OCI-LY3 (cell line): Measurements from ENCODE around the gene ERBB4.

Experiments
- EZH2phosphoT487 ChIP-seq: fragments of 200-600 bp; shearing (Covaris generic); IDR thresholded peaks from 2 replicates; pipeline ENCODE4 v1.6.1; 2018; ENCODE audit warnings: antibody characterized with exemption, mixed run types, low read depth
- TF ChIP-seq, protein P1 (sequence below): fragments of 200-600, 300-600 bp; sonication (generic); IDR thresholded peaks from 2 replicates; pipeline ENCODE4 v1.5.1; 2014; ENCODE audit warnings: antibody characterized with exemption, low read length, low read depth

DNA sequence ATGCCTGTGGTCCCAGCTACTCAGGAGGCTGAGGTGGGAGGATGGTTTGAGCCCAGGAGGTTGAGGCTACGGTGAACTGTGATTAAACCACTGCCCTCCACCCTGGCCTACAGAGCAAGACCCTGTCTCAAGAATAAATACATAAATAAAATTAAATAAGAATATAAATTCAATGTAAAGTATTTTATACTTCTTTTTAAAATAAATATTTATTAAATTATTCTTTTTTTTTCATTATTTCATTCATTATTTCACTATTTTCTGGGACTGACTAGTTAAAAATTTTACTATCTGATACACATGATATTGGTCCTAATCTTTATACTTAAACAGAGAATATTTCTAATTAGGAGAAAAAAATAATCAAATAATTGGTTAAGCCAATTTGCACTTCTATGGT lies 917.6 kb downstream of the ERBB4 start:
- TF ChIP-seq, protein P1, sequence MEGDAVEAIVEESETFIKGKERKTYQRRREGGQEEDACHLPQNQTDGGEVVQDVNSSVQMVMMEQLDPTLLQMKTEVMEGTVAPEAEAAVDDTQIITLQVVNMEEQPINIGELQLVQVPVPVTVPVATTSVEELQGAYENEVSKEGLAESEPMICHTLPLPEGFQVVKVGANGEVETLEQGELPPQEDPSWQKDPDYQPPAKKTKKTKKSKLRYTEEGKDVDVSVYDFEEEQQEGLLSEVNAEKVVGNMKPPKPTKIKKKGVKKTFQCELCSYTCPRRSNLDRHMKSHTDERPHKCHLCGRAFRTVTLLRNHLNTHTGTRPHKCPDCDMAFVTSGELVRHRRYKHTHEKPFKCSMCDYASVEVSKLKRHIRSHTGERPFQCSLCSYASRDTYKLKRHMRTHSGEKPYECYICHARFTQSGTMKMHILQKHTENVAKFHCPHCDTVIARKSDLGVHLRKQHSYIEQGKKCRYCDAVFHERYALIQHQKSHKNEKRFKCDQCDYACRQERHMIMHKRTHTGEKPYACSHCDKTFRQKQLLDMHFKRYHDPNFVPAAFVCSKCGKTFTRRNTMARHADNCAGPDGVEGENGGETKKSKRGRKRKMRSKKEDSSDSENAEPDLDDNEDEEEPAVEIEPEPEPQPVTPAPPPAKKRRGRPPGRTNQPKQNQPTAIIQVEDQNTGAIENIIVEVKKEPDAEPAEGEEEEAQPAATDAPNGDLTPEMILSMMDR = no peak
- TF ChIP-seq EZH2phosphoT487 = no peak
